ENCODE results near the gene TTC39B. TPM values are rescaled to one million over a fixed set of nuclear protein-coding genes. Genes with fewer than 3 reads are reported as not detected.
"Not testable (repeated sequence)": the region's sequence is repeated elsewhere in the genome, so short reads cannot be mapped to it uniquely, and the experiment has no call there.

Gene TTC39B
- total RNA-seq, 1 donor from 2014 or later, result 4.9 TPM

DNA sequence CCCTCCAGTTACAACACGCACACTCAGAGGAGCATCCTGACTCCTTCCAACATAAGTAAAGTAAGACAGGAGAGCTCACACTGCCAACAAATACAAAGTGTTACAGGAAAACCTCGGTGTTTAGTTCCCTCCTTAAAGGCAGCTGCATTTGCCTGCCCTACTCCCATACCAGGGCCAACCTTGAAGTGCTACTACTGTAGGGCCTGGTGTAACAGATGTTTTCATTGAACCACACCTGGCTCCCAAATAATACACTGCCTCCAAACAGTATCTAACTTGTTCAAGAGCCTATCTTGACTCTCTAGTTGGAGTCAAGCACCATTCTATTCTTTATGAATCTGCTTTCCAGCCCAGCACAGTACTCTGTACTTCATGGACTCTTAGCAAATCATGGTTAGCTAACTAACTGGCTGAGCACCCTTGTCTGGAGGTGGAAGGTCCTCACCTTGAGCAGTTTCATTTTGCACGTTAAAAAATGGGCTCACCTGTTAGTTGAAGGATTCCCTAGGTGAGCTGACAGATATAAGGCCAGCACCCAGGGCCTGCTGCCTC, 34.6 kb downstream of the TTC39B start:
- FAIRE-seq, result no peak

DNA sequence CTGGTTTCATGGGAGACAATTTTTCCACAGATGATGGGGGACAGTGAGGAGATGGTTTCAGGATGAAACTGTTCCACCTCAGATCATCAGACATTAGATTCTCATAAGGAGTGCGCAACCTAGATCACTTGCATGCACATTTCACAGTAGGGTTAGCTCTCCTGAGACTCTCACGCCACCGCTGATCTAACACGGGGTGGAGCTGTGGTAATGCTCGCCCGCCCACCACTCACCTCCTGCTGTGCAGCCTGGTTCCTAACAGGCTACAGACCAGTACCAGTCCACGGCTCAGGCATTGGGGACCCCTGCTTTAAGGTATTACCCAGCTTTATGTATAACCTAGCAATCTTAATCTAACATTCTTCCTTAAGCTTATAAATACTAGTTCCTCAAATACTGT, 35.6 kb downstream of the TTC39B start:
- no peak for FAIRE-seq
- no peak for DNase-seq (ENCODE audit: low spot score in 2 of 2)

More for the DNA sequence above, 34.6 kb downstream of the TTC39B start:
- no peak for DNase-seq (ENCODE audit: low spot score in 2 of 2)

DNA sequence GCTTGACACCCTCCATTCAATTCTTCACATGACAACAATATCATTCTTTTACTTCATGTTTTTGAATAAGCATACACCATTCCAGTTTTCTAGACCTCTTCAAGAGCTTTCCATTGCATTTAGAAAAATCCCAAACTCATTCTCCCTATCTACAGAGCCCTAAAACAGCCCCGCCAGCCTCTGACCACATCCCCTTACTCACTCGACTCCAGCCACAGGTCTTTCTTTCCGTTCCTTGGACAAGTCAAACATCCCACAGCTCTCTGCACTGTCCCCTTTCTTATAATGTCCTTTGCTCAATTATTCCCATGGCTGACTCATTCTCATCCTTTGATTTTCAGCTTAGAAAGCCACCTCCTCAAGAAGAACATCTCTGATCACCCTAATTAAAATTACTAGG, 38.2 kb downstream of the TTC39B start:
- FAIRE-seq (no peak), DNase-seq (ENCODE audit: low spot score in 2 of 2) (no peak)

DNA sequence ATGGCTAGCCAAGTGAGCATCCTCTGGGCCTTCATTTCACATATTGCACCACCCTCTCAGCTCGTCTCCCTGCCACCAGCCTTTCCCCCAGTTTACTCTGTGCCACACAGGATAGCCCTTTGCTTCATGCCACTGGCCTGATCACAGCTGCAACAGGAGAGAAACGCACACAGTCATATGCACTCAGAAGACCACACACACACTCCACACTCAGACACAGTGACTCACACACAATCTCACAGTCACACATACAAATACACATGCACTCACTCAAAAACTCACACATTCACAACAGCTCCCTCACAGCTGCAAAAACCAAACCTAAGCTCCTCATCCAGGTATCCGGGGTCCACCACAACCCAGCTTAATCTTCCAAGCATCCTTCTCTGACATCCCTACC, 38.7 kb downstream of the TTC39B start:
- no peak for DNase-seq (ENCODE audit: low spot score in 2 of 2)

DNA sequence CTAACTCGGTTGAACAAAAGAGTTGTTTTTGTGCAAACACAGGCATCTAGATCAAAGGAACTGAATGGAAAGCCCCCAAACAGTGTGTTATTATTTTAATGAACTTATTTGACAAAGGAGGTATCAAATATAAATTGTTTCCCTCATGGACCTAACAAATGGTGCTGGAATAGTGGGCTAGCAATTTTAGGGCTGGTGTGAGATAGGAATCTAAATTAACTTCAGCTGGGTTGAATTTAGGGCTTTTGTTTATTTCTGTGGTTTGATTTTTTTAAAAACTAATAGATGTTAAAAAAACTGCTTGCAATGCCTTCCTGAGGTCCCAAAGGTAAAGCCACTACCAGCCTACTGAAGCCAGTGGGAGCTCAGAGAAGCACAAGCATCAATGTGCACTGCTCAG, 42.1 kb downstream of the TTC39B start:
- no peak for DNase-seq (ENCODE audit: low spot score in 2 of 2)
- no peak for FAIRE-seq

More for the DNA sequence above, 38.7 kb downstream of the TTC39B start:
- no peak for FAIRE-seq

DNA sequence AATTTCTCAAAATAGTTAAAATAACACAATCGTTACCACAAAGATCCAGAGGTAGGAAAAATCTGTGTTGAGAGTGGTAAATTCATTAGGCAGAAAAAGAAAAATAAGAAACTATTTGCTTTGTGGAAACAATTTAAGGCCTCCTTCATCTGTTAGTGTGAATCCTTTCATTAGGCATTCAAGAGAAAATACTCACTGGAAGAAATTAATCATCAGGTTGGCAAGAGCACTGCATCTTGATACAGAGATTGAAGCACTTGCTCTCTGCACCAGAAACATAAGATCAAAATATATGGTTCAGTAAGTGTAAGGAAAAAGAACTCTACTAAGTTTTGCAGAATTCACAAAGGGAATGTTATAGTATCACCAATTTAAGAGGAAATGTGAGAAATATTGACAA, 44.4 kb downstream of the TTC39B start:
- DNase-seq (ENCODE audit: low spot score in 2 of 2) (no peak), FAIRE-seq (no peak)

DNA sequence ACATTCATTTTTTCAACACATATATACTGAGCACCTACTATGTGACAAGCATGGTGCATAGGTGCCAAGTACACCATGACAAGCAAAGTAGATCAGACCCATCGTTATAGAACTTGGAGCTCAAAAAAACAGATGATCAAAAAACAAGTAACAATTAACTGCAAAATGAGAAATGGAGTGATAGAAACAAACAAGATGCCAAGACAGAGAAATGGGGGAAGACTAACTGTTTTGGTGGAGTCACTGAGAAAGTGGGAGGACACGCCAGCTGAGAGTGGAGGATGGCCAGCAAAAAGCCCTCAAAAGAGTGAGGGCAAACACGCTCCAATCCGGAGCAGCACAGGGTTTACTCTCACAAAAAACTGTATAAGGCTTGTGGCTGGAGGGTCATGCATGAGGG, 50.6 kb downstream of the TTC39B start:
- no peak for DNase-seq (ENCODE audit: low spot score in 2 of 2)
- no peak for FAIRE-seq

DNA sequence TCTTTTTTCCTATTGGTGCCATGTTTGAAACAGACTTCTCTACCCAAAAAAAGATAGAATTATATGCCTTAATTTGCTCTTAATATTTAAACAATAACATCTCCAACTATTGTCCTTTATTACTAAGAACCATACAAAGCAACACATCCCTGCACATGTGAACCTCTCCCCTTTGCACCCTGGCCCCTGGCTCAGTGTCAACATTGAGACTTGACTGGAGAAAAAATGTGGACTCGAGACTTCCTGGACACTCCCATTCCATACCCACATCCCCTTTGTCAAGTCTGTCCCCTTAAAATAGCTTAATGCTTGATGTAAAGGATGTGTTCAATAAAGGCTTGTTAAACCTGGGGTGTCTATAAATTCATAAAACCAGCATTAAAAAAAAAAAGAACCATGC, 53.2 kb downstream of the TTC39B start:
- FAIRE-seq, result no peak
- no peak for DNase-seq (ENCODE audit: low spot score in 2 of 2)

DNA sequence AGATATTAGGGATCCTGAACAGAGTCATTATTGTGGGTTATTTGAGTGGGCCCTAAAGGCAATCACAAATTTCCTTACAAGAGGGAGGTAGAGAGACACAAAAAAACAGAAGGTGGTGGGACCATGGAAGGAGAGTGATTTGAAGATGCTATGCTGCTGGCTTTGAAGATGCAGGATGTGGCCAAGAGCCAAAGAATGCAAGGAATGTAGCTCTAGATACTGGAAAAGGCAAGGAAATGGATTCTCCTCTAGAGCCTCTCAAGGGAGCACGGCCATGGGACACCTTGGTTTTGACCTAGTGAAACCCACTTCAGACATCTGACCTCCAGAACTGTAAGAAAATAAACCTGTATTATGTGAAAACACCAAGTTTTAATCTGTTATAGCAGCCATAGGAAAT, 53.8 kb downstream of the TTC39B start:
- FAIRE-seq, result no peak
- DNase-seq (ENCODE audit: low spot score in 2 of 2), result no peak

DNA sequence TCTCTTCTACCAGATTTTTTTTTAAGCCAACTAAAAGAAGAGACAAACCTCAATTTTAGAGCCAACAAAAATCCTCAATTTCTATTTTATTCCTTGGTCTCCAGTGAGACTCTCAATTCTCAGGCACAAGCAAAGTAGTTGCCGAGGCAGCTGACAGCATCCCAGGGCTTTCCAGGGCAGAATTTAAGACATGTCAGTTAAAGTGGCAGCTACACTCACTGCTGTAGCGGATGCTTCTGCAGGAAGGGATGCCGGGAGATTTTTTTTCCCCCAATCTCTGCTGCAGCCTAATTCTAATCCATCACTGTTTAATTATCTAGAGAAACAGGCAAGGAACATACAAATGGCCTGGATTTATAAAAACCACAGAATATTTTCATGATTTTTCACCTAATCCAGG, 57.0 kb downstream of the TTC39B start:
- DNase-seq (ENCODE audit: low spot score in 2 of 2) (no peak), FAIRE-seq (no peak)

DNA sequence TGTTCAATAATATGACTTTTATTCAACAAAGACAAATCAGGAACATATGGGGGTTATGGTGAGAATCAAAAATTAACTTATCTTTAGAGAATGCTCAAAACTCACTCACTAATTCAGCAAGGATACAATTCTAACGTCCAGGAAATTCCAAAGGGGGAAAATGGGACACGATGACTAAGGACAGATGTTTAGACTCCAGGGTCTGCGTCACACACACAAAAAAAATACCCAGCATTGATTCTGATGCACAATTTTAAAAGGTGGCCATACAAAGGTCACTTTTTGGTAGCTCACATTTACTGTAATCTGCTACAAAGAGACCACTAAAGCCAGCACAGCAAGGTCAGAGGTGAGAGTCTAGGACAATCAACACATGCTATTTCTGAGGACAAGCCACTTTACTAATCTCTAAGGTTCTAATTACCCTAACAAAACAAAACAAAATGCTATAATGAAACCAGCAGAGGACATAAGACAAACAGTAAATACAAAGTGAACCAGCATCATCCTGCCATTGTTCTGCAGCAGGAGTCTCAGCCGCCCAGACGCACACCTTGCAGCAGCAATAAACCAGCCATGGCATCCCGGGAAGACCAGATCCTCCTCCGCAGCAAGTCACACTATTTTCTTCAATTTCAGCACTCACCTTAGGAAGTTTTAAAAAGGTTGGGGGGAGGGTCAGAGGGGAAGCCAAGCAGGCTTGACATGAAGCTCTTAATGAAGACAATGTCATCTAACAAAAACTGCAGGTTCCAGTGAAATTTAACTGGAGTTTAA, 57.8 kb downstream of the TTC39B start:
- DNase-seq (ENCODE audit: low spot score in 2 of 2), result no peak
- no peak for FAIRE-seq

DNA sequence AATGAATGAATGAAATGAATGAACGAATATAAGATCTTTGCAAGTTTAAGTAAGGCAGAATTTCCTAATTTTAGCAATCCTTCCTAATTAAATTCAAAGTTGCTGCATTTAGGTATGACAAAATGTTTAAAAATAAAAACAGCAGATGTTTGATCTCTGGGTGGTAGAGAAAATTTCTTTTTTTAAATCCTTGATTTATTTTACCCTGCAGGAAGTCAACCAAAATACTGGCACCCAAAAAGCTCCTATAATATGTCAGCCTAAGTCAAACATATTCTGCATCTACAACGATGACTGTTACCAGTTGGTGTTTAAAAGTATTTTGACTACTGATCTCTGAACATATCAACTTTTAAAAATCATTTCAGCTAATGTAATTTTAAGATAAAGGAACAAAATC, 58.4 kb downstream of the TTC39B start:
- DNase-seq (ENCODE audit: low spot score in 2 of 2) (no peak), FAIRE-seq (no peak)

DNA sequence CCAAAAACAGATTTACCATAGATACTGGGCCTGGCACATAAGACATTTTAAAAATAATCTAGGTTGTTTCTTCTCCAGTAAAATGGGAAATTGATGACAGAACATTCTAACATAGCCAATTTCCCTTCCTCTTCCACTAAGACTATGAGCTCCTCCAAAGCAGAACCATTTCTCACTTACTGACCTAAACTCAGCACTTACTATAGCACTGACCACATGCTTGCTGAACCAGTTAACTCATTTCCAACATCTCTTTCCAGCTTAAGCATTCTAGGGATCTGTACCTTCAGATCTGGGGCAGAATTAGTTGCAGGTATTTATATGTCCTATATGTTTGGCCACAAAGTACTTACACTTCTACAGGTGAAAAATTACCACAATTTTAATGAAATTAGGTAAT, 58.9 kb downstream of the TTC39B start:
- FAIRE-seq (no peak), DNase-seq (ENCODE audit: low spot score in 2 of 2) (no peak)

DNA sequence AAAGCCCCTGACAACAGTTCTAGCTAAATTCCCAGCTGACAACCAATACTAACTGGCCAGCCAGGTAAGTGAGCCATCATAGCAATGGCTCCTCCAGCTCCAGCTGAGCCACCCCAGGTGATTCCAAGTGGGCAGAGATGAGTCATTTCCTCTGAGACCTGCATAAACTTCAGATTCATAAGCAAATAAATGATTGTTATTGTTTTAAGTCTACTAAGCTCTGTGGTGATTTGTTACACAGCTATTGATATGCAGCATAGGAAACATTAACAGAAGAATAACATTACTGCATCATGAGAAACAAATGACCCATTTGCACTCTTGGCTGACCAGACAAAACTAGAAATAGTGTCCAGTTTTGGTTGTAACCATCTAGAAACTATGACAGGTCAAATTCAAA, 60.3 kb downstream of the TTC39B start:
- DNase-seq (ENCODE audit: low spot score in 2 of 2), result no peak
- no peak for FAIRE-seq

DNA sequence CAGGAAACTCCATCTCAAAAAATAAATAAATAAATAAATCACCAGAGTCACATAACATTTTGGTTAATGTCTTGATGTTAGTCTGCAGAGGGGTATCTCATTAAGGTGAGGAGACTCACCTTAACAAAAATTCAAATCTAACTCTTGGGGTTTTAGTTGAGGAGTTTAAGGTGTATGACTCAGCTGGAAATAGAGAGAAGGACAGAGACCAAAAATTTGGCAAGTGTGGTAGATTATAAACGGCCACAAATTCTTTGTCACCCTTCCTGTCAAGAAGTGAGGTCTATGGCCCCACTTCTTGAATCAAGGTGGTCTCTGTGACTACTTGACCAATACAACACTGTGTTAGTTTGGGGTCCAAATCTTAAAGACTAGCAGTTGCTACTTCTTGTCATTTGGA, 60.8 kb downstream of the TTC39B start:
- FAIRE-seq (no peak), DNase-seq (ENCODE audit: low spot score in 2 of 2) (no peak)

DNA sequence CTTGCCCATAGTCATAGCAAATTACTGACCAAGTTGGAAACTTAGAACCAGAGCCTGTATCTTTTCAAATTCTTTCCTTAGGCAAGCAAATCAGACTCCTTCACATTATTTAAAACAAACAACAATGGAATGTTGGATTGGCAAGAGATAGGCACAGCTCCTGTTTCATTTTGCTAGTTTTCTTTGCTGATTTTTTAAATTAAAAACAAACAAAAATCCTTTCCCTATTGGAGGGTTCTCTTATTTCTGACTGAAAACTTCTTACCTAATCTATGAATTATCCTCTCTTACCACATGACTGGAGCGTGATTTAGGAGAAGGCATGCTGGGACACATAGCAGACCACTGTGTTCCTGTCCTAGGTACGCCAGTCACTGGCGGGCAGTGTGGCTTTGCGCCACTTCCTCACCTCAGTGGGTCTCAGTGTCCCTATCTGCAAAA, 63.0 kb downstream of the TTC39B start:
- DNase-seq (ENCODE audit: low spot score in 2 of 2), result no peak
- FAIRE-seq, result no peak

DNA sequence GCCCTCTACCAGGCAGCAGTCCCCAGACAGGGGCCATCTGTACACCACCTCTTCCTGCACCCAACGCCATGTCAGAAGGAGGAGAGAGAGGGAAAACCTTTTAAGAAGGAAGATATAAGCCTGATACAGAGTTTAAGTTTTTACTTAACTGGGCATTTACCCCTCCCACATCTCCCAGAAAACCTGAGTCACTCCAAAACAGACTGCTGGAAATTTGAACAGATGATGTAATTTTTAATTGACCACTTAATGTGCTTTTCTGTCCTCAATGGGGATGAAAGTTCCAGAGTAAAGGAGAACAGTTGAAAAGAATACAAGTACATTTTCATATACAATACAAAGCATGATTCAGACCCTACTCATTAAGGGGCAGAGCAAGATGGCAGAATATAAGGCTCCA, 63.9 kb downstream of the TTC39B start:
- no peak for DNase-seq (ENCODE audit: low spot score in 2 of 2)
- FAIRE-seq, result no peak

DNA sequence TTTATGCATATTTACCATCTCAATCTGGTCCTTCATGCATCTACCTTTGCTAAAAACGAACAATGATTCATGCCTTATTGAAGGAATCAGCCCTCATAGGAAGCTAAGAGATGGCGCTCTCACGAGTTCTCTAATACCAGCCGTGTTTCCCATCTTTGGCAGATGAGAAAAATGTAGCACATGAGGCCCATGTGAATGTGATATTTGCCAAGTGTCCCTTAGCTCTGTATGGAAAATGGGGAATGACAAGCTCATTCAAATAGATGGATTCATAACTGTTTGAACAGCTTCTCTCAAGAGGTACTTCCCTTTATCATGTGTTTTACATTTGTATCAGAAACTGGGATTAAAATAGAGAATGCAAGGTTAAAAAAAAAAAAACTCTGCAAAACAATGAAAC, 66.1 kb downstream of the TTC39B start:
- no peak for DNase-seq (ENCODE audit: low spot score in 2 of 2)
- no peak for FAIRE-seq

DNA sequence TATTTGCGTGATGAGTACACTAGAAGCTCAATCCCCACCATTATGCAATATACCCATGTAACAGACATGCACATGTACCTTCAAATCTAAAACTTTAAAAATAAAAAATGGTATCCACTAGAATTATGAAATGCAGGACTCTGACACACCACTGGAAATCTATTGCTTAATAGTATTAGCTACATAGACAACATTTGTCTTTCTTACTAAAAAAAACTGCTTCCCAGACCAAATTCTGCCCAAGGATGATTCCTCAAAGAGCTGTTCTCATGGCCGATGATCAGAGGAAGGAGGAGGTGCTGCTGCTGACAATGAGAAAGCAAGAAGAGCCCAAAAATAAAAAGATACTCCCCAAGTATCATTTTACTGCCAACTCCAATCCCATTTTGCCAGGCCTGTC, 67.2 kb downstream of the TTC39B start:
- peak in 1 of 2 donors; percentile 14 for DNase-seq (ENCODE audit: low spot score in 2 of 2)
- no peak for FAIRE-seq

DNA sequence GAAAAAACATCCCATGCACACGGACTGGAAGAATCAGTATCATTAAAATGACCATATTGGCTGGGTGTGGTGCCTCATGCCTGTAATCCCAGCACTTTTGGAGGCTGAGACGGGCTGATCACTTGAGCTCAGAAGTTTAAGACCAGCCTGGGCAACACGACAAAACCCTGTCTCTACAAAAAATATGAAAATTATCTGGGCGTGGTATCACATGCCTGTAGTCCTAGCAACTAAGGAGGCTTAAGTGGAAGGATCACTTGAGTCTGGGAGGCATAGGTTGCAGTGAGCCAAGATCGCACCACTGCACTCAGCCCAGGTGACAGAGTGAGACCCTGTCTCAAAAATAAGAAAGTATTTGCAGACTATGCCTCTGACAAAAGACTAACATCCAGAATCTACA, 68.4 kb downstream of the TTC39B start:
- FAIRE-seq, result no peak
- DNase-seq (ENCODE audit: low spot score in 2 of 2), result no peak

DNA sequence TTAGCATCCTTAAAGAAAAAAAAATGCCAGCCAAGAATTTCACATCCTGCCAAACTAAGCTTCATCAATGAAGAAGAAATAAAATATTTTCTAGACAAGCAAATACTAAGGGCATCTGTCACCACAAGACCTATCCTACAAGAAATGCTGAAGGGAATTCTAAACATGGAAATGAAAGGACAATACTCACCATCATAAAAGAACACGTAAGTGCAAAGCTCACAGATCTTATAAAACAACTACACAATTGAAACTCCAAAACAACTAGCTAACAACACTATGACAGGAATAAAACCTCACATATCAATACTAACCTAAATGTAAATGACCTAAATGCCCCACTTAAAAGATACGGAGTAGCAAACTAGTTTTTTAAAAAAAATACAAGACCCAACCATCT, 71.4 kb downstream of the TTC39B start:
- DNase-seq (ENCODE audit: low spot score in 2 of 2) (no peak), FAIRE-seq (no peak)

DNA sequence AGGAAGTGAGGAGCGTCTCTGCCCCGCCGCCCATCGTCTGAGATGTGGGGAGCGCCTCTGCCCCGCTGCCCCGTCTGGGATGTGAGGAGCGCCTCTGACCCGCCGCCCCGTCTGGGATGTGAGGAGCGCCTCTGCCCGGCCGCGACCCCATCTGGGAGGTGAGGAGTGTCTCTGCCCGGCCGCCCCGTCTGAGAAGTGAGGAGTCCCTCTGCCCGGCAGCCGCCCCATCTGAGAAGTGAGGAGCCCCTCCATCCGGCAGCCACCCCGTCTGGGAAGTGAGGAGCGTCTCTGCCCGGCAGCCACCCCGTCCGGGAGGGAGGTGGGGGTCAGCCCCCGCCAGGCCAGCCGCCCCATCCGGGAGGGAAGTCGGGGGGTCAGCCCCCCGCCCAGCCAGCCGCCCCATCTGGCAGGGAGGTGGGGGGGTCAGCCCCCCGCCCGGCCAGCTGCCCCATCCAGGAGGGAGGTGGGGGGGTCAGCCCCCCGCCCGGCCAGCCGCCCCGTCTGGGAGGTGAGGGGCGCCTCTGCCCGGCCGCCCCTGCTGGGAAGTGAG, 73.0 kb downstream of the TTC39B start:
- not testable (repeated sequence) for DNase-seq (ENCODE audit: low spot score in 2 of 2); FAIRE-seq

Data from frontal cortex (tissue), 4 donors.